ENCODE measurements around the gene EWSR1. TPM values are rescaled to one million over a fixed set of nuclear protein-coding genes. Genes with fewer than 3 reads are reported as not detected.

Gene EWSR1
- total RNA-seq, 1 donor from 2014 or later = 159 TPM

GRCh38 chr22:29298641-29299040 lies 30.6 kb downstream of the EWSR1 start:
- peaks cover 76% of the 10 kb centered on the region for H3K36me3 ChIP-seq
- intact Hi-C loops (cut with DNase I) = no loop called here
- no peak for ATAC-seq
- no peak for DNase-seq
- TF ChIP-seq, protein P1, sequence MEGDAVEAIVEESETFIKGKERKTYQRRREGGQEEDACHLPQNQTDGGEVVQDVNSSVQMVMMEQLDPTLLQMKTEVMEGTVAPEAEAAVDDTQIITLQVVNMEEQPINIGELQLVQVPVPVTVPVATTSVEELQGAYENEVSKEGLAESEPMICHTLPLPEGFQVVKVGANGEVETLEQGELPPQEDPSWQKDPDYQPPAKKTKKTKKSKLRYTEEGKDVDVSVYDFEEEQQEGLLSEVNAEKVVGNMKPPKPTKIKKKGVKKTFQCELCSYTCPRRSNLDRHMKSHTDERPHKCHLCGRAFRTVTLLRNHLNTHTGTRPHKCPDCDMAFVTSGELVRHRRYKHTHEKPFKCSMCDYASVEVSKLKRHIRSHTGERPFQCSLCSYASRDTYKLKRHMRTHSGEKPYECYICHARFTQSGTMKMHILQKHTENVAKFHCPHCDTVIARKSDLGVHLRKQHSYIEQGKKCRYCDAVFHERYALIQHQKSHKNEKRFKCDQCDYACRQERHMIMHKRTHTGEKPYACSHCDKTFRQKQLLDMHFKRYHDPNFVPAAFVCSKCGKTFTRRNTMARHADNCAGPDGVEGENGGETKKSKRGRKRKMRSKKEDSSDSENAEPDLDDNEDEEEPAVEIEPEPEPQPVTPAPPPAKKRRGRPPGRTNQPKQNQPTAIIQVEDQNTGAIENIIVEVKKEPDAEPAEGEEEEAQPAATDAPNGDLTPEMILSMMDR (IDR thresholded peaks at IDR 0.05) = no peak
- no peak overlapping the region for H3K27ac ChIP-seq
- H3K4me3 ChIP-seq = no peak overlapping the region
- peaks cover 9% of the 10 kb centered on the region for H3K4me1 ChIP-seq
- no peaks in the 10 kb centered on the region for H3K27me3 ChIP-seq (ENCODE audit: low read depth)
- no peaks in the 10 kb centered on the region for H3K9me3 ChIP-seq

- TF ChIP-seq, protein P1 (IDR thresholded peaks at IDR 0.05) = no peak
- Histone ChIP-seq H3K36me3 (peaks cover 69% of the 10 kb centered on the region), H3K4me3 (no peak overlapping the region), H3K9me3 (no peaks in the 10 kb centered on the region), H3K4me1 (peaks cover 9% of the 10 kb centered on the region), H3K27ac (no peak overlapping the region), H3K27me3 (ENCODE audit: low read depth) (no peaks in the 10 kb centered on the region)
- intact Hi-C loops (cut with DNase I) = no loop called here
- DNase-seq = no peak
- ATAC-seq = no peak
Observed at GRCh38 chr22:29299136-29299900, 31.2 kb downstream of the EWSR1 start.

DNA sequence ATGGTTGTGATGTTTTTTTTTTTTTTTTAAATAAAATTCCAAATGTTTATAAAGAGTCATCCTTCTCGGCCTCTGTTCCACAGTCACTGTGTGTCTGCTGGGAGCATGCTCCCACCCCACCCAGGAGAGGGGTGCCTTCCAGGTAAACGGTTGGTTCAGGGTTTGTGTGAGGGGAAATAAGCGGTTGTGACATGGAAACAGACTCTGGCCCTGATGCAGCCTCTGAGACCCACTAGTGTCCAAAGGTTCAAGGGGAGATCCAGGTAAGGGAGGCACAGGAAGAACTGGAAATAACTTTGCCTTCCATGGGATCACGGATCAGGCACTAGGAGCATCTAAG lies 32.4 kb downstream of the EWSR1 start:
- DNase-seq (no peak), ATAC-seq (no peak)
- peaks cover 58% of the 10 kb centered on the region for H3K36me3 ChIP-seq
- intact Hi-C loops (cut with DNase I) = no loop called here
- no peak overlapping the region for H3K4me3 ChIP-seq
- no peaks in the 10 kb centered on the region for H3K27me3 ChIP-seq (ENCODE audit: low read depth)
- H3K4me1 ChIP-seq = peaks cover 9% of the 10 kb centered on the region
- H3K9me3 ChIP-seq = no peaks in the 10 kb centered on the region
- TF ChIP-seq, protein P1 (IDR thresholded peaks at IDR 0.05) = no peak
- no peak overlapping the region for H3K27ac ChIP-seq

GRCh38 chr22:29300807-29301601 lies 32.9 kb downstream of the EWSR1 start:
- TF ChIP-seq, protein P1 (IDR thresholded peaks at IDR 0.05) = no peak
- Histone ChIP-seq H3K9me3 (no peaks in the 10 kb centered on the region), H3K36me3 (peaks cover 52% of the 10 kb centered on the region), H3K27ac (no peak overlapping the region), H3K27me3 (ENCODE audit: low read depth) (no peaks in the 10 kb centered on the region), H3K4me1 (peaks cover 13% of the 10 kb centered on the region), H3K4me3 (no peak overlapping the region)
- DNase-seq (no peak), ATAC-seq (no peak)
- intact Hi-C loops (cut with DNase I) = no loop called here

GRCh38 chr22:29301716-29302401 lies 33.8 kb downstream of the EWSR1 start:
- Histone ChIP-seq H3K4me3 (no peak overlapping the region), H3K27me3 (ENCODE audit: low read depth) (no peaks in the 10 kb centered on the region), H3K36me3 (peaks cover 44% of the 10 kb centered on the region), H3K27ac (no peak overlapping the region), H3K9me3 (no peaks in the 10 kb centered on the region), H3K4me1 (peaks cover 16% of the 10 kb centered on the region)
- ATAC-seq (no peak), DNase-seq (no peak)
- intact Hi-C loops (cut with DNase I) = no loop called here
- TF ChIP-seq, protein P1 (IDR thresholded peaks at IDR 0.05) = no peak
